ENCODE measurements around the gene SARM1.

DNA sequence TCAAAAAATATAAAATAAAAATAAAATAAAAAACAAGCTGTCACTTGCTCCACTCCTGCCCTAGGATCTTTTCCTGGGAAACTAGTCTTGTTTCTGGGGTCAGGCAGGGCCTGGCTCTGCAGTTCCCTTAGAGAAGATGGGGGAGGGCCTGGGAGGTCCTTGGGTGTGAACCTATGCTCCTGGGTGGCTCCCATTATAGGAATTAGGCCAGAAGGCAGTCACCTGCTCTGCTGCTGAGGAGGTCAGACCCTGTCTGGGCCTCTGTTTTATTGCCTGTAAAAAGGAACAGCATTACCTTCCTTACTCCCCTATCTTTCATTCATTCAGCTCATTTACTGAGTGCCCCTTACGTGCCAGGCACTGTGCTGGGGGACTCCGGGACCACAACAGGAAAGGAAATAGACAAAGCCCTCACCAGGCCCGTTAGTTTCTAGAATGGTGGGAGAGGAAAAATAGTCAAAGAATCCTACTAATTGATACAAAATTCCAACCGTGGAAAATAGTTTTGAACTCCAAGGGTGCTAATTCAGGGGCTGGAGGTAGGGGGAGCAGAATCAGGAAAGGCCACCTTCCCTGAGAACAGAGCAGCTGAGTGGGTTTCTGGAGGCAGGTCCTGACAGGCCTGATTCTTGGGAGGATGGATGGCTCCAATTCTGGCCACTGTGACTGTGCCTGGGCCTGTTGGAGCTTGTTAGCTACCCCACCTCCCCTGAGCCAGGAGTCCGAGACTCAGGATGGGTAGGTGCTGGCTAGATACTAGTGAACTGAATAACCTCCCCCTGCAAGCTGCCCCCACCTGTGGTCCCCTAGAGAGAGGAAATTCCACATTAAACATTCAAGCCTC, 35.9 kb downstream of the SARM1 start:
- TF ChIP-seq, protein P1, sequence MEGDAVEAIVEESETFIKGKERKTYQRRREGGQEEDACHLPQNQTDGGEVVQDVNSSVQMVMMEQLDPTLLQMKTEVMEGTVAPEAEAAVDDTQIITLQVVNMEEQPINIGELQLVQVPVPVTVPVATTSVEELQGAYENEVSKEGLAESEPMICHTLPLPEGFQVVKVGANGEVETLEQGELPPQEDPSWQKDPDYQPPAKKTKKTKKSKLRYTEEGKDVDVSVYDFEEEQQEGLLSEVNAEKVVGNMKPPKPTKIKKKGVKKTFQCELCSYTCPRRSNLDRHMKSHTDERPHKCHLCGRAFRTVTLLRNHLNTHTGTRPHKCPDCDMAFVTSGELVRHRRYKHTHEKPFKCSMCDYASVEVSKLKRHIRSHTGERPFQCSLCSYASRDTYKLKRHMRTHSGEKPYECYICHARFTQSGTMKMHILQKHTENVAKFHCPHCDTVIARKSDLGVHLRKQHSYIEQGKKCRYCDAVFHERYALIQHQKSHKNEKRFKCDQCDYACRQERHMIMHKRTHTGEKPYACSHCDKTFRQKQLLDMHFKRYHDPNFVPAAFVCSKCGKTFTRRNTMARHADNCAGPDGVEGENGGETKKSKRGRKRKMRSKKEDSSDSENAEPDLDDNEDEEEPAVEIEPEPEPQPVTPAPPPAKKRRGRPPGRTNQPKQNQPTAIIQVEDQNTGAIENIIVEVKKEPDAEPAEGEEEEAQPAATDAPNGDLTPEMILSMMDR (IDR thresholded peaks at IDR 0.05): no peak
- no peak for TF ChIP-seq POLR2A (IDR thresholded peaks at IDR 0.05)
